Ishikawa (cell line): Measurements from ENCODE around the gene NFYC.

Experiments
- CEBPB ChIP-seq: IDR thresholded peaks from 2 replicates; pipeline ENCODE4 v1.6.1; 2012
- CREB1 ChIP-seq: IDR thresholded peaks from 2 replicates; pipeline ENCODE4 v1.6.1; 2012; ENCODE audit warnings: low read depth
- EGR1 ChIP-seq: IDR thresholded peaks from 2 replicates; pipeline ENCODE4 v1.6.1; 2012
- EP300 ChIP-seq: IDR thresholded peaks from 2 replicates; pipeline ENCODE4 v1.6.1; 2012; ENCODE audit warnings: borderline replicate concordance
- FOXM1 ChIP-seq: IDR thresholded peaks from 2 replicates; pipeline ENCODE4 v1.6.1; 2012; ENCODE audit warnings: low read depth, borderline replicate concordance
- MAX ChIP-seq: IDR thresholded peaks from 2 replicates; pipeline ENCODE4 v1.6.1; 2012
- NFIC ChIP-seq: IDR thresholded peaks from 2 replicates; pipeline ENCODE4 v1.6.1; 2012
- RAD21 ChIP-seq: IDR thresholded peaks from 2 replicates; pipeline ENCODE4 v1.6.1; 2012; ENCODE audit warnings: low read depth
- REST ChIP-seq: IDR thresholded peaks from 2 replicates; pipeline ENCODE4 v1.6.1; 2012; ENCODE audit warnings: low read depth, mild to moderate bottlenecking
- TAF1 ChIP-seq: IDR thresholded peaks from 2 replicates; pipeline ENCODE4 v1.6.1; 2012; ENCODE audit warnings: low read depth, mild to moderate bottlenecking
- TCF12 ChIP-seq: IDR thresholded peaks from 2 replicates; pipeline ENCODE4 v1.6.1; 2012; ENCODE audit warnings: low read depth
- TEAD4 ChIP-seq: IDR thresholded peaks from 2 replicates; pipeline ENCODE4 v1.6.1; 2012
- USF1 ChIP-seq: IDR thresholded peaks from 2 replicates; pipeline ENCODE4 v1.6.1; 2012
- YY1 ChIP-seq: IDR thresholded peaks from 2 replicates; pipeline ENCODE4 v1.6.1; 2012; ENCODE audit warnings: low read depth
- ZBTB7A ChIP-seq: IDR thresholded peaks from 2 replicates; pipeline ENCODE4 v1.6.1; 2012; ENCODE audit warnings: low read depth

The NFYC gene

GRCh38 chr1:40708750-40709099, 17.2 kb downstream of the NFYC start:
- TF ChIP-seq RAD21 (no peak), EGR1 (no peak), ZBTB7A (no peak), MAX (0 out of 2 replicates have a peak, but pooled peaks have one; percentile 3), EP300 (no peak), NFIC (no peak), FOXM1 (no peak), CREB1 (no peak)

GRCh38 chr1:40709100-40709801, 17.7 kb downstream of the NFYC start:
- TF ChIP-seq TAF1 (peak; percentile 73), FOXM1 (no peak; the same call in 1 of the 2 replicates), RAD21 (no peak), REST (no peak), TCF12 (no peak; the same call in 1 of the 2 replicates), YY1 (peak; percentile 70; the same call in 1 of the 2 replicates), TEAD4 (peak; percentile 95), CREB1 (peak; percentile 61), ZBTB7A (no peak), MAX (no peak)

- TF ChIP-seq YY1: no peak
- TF ChIP-seq CEBPB: no peak
Measured at GRCh38 chr1:40709802-40710278, 18.3 kb downstream of the NFYC start.

GRCh38 chr1:40710581-40711315, 19.2 kb downstream of the NFYC start:
- TF ChIP-seq CEBPB: no peak
- no peak for TF ChIP-seq EGR1
- no peak for TF ChIP-seq TCF12
- TF ChIP-seq TAF1: no peak
- TF ChIP-seq FOXM1: no peak
- no peak; the same call in 1 of the 2 replicates for TF ChIP-seq TEAD4
- no peak for TF ChIP-seq USF1
- no peak for TF ChIP-seq REST
- TF ChIP-seq YY1: no peak
- TF ChIP-seq NFIC: no peak
- TF ChIP-seq CREB1: no peak
- TF ChIP-seq ZBTB7A: no peak
- no peak for TF ChIP-seq RAD21
- TF ChIP-seq EP300: no peak

- TF ChIP-seq NFIC (peak; percentile 78), YY1 (no peak), TEAD4 (peak; percentile 67)
Measured at GRCh38 chr1:40711465-40712404, 20.2 kb downstream of the NFYC start.

GRCh38 chr1:40712405-40712944, 21.0 kb downstream of the NFYC start:
- no peak for TF ChIP-seq FOXM1
- TF ChIP-seq CEBPB: no peak
- no peak for TF ChIP-seq YY1
- TF ChIP-seq TCF12: no peak
- no peak for TF ChIP-seq EGR1
- TF ChIP-seq TAF1: no peak
- no peak for TF ChIP-seq REST
- no peak for TF ChIP-seq TEAD4
- no peak for TF ChIP-seq USF1
- no peak for TF ChIP-seq NFIC
- TF ChIP-seq MAX: no peak
- no peak for TF ChIP-seq CREB1
- TF ChIP-seq EP300: no peak
- no peak for TF ChIP-seq ZBTB7A
- no peak for TF ChIP-seq RAD21
